Tibial artery (tissue), 4 donors: ENCODE data around the gene PTCD2.

ENCODE experiments used
- DNase-seq, 2 donors: peaks; one replicate each; pipeline ENCODE4 v3.0.0-alpha.2; 2019
- H3K27ac ChIP-seq, 2 donors: fragments of 200-600 bp; sonication (generic) in 1 of 2; 1 replicate in 1 of 2; 2 replicates in 1 of 2; pipeline ENCODE4 v1.5.1; 2018 to 2019; ENCODE audit warnings: mild to moderate bottlenecking in 1 of 2
- H3K27me3 ChIP-seq, 2 donors: fragments of 200-600 bp; sonication (generic) in 1 of 2; one replicate each; pipeline versions ENCODE4 v1.5.1 to v1.6.0; 2016 to 2019
- H3K36me3 ChIP-seq, 3 donors: fragments of 200-600 bp; sonication (generic) in 2 of 3; one replicate each; pipeline ENCODE4 v1.5.1; 2016 to 2019; ENCODE audit warnings: mild to moderate bottlenecking in 2 of 3
- H3K4me1 ChIP-seq, 4 donors: fragments of 200-600 bp; sonication (generic) in 2 of 4; 1 replicate in 3 of 4; 2 replicates in 1 of 4; pipeline ENCODE4 v1.5.1; 2016 to 2019
- H3K4me3 ChIP-seq, 2 donors: fragments of 200-600 bp; sonication (generic) in 1 of 2; 1 replicate in 1 of 2; 2 replicates in 1 of 2; pipeline ENCODE4 v1.5.1; 2018 to 2019; ENCODE audit warnings: mild to moderate bottlenecking in 2 of 2
- H3K9me3 ChIP-seq, 3 donors: fragments of 200-600 bp; sonication (generic) in 1 of 3; one replicate each; pipeline ENCODE4 v1.5.1; 2016 to 2019
- CTCF ChIP-seq, 2 experiments: fragments of 200-600 bp in 1 of 2; fragments of 450-650 bp in 1 of 2; IDR thresholded peaks; one replicate each; pipeline ENCODE4 v1.5.1; 2017 to 2019; ENCODE audit warnings: antibody characterized with exemption in 2 of 2, mild to moderate bottlenecking in 1 of 2, moderate library complexity in 1 of 2
- intact Hi-C: fragments of 100-400 bp; cut with DNase I; formaldehyde crosslinking; loops from one replicate; pipeline ENCODE4 v1.15.0; 2023; ENCODE audit warnings: low total_unique reads

Gene PTCD2

GRCh38 chr5:72305194-72306142 lies 14.7 kb upstream of the PTCD2 start:
- Histone ChIP-seq H3K27ac (peak overlapping the region; percentile 52 to 95), H3K9me3 (no peaks in the 10 kb centered on the region), H3K4me1 (peaks cover 0 to 53% (median 10%) of the 10 kb centered on the region in 4 donors), H3K27me3 (no peaks in the 10 kb centered on the region), H3K4me3 (no peak overlapping the region), H3K36me3 (peaks cover 0 to 11% (median 4%) of the 10 kb centered on the region in 3 donors)
- TF ChIP-seq CTCF (IDR thresholded peaks at IDR 0.05), result no peak
- DNase-seq, result no peak
- intact Hi-C loops, result loop anchor here (5.0 to 10.0 kb wide), 2 partner anchors 161 to 198 kb away; partner anchors contain the start of gene MAP1B

- peak overlapping the region; percentile 95 for H3K27ac ChIP-seq
- H3K27me3 ChIP-seq, result no peaks in the 10 kb centered on the region
- intact Hi-C loops, result loop anchor here (5.0 to 10.0 kb wide), 2 partner anchors 163 to 200 kb away; partner anchors contain the start of gene MAP1B
- no peaks in the 10 kb centered on the region for H3K9me3 ChIP-seq
- H3K36me3 ChIP-seq, result peaks cover 2 to 28% (median 13%) of the 10 kb centered on the region in 3 donors
- H3K4me1 ChIP-seq, result peaks cover 0 to 40% (median 8%) of the 10 kb centered on the region in 4 donors
- TF ChIP-seq CTCF (IDR thresholded peaks at IDR 0.05), result no peak
- no peak for DNase-seq
- peak overlapping the region; percentile 66 to 72 for H3K4me3 ChIP-seq
These were observed 12.6 kb upstream of the PTCD2 start for GRCh38 chr5:72307573-72307967.

- Histone ChIP-seq H3K27me3 (no peaks in the 10 kb centered on the region), H3K27ac (peak overlapping the region; percentile 95), H3K4me3 (peak overlapping the region; percentile 66 to 72), H3K9me3 (no peaks in the 10 kb centered on the region), H3K4me1 (peaks cover 0 to 40% (median 8%) of the 10 kb centered on the region in 4 donors), H3K36me3 (peaks cover 8 to 34% (median 19%) of the 10 kb centered on the region in 3 donors)
- intact Hi-C loops, result loop anchor here (2.0 to 10.0 kb wide), 3 partner anchors 163 to 525 kb away; partner anchors contain the start of gene MAP1B
- peak; percentile 89 to 93 for TF ChIP-seq CTCF (IDR thresholded peaks at IDR 0.05)
- peak; percentile 97 to 99 for DNase-seq
These were observed 12.0 kb upstream of the PTCD2 start for GRCh38 chr5:72307968-72308852.

GRCh38 chr5:72308853-72309191 lies 11.4 kb upstream of the PTCD2 start:
- intact Hi-C loops, result loop anchor here (2.0 to 10.0 kb wide), 3 partner anchors 164 to 526 kb away; partner anchors contain the start of gene MAP1B
- H3K9me3 ChIP-seq, result no peaks in the 10 kb centered on the region
- no peaks in the 10 kb centered on the region for H3K27me3 ChIP-seq
- H3K4me3 ChIP-seq, result no peak overlapping the region
- TF ChIP-seq CTCF (IDR thresholded peaks at IDR 0.05), result no peak
- DNase-seq, result no peak
- peaks cover 10 to 39% (median 20%) of the 10 kb centered on the region in 3 donors for H3K36me3 ChIP-seq
- peak overlapping the region; percentile 95 for H3K27ac ChIP-seq
- peaks cover 0 to 40% (median 8%) of the 10 kb centered on the region in 4 donors for H3K4me1 ChIP-seq

GRCh38 chr5:72313141-72313540 lies 7.0 kb upstream of the PTCD2 start:
- Histone ChIP-seq H3K4me3 (no peak overlapping the region), H3K27ac (no peak overlapping the region), H3K9me3 (no peaks in the 10 kb centered on the region), H3K27me3 (no peaks in the 10 kb centered on the region), H3K4me1 (peaks cover 0 to 13% (median 7%) of the 10 kb centered on the region in 4 donors), H3K36me3 (peaks cover 10 to 47% (median 20%) of the 10 kb centered on the region in 3 donors)
- intact Hi-C loops, result no loop called here
- DNase-seq, result no peak
- no peak for TF ChIP-seq CTCF (IDR thresholded peaks at IDR 0.05)
